Umbilical cord (tissue), 2 donors: ENCODE results near the gene MRPL1. TPM values are rescaled to one million over a fixed set of nuclear protein-coding genes. Genes with fewer than 3 reads are reported as not detected.
"Not testable (repeated sequence)": the region's sequence is repeated elsewhere in the genome, so short reads cannot be mapped to it uniquely, and the experiment has no call there.

Experiments used
- DNase-seq: peaks from one replicate; pipeline ENCODE4 v3.0.0-alpha.2; 2015; ENCODE audit warnings: low spot score
- total RNA-seq: library from RNA; depleted of rRNA; stranded (reverse); fragments of >200 nt; gene quantifications from one replicate; pipeline ENCODE4 v1.2.3, GENCODE V29; 2014; ENCODE audit warnings: low replicate concordance; ENCODE audit not compliant: insufficient read depth

The MRPL1 gene
- total RNA-seq, 1 donor from 2014 or later = 18.8 TPM

- not testable (repeated sequence) for DNase-seq
These were observed 120.4 kb downstream of the MRPL1 start for GRCh38 chr4:77982900-77983540.

GRCh38 chr4:77983612-77984311 is 121.1 kb downstream of the MRPL1 start:
- DNase-seq = not testable (repeated sequence)

GRCh38 chr4:77989968-77990367 is 127.3 kb downstream of the MRPL1 start:
- no peak for DNase-seq

GRCh38 chr4:77990456-77990855 is 127.8 kb downstream of the MRPL1 start:
- DNase-seq = no peak

DNA sequence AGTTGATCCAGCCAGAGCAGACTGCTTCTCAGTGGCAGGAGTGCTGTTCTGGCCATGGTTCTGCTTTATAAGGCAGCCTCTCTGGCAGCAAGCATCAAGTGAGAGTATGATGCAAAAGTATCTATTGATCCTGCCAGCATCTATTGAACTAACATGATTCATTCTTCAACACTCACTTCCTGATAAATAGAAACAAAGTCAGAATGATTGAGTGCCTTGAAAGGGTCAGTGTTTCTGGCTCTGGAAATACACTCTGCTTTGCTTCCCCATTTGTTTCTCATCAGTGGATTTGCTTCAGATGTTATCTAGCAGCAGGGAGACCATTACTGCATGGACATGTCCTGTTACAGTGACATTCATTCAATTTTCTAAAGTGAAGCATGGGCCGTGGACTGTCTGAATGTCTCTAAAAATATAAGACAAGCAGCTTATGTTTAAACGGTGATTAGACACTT is 128.3 kb downstream of the MRPL1 start:
- DNase-seq = no peak

DNA sequence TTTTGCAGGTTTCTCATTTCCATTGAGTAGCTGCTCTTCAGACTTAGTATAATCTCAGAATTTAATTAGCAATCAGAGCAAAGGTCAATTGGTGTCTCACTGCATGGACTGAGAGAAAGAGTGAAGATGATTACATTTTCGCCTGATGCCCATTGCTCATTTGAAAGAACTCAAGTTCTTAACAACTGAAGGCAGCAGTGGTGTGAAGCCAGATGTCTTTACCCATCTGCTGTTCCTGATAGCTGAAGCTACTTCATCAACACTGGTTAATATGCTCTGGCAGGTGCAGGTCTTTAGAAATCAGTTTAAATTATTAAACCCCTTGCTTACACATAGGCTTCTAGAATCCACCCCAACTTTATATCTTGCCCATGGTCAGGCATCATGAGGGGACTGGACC is 130.0 kb downstream of the MRPL1 start:
- no peak for DNase-seq

GRCh38 chr4:77994194-77994721 is 131.6 kb downstream of the MRPL1 start:
- peak; percentile 93 for DNase-seq

GRCh38 chr4:77996076-77996475 is 133.4 kb downstream of the MRPL1 start:
- DNase-seq = no peak

DNA sequence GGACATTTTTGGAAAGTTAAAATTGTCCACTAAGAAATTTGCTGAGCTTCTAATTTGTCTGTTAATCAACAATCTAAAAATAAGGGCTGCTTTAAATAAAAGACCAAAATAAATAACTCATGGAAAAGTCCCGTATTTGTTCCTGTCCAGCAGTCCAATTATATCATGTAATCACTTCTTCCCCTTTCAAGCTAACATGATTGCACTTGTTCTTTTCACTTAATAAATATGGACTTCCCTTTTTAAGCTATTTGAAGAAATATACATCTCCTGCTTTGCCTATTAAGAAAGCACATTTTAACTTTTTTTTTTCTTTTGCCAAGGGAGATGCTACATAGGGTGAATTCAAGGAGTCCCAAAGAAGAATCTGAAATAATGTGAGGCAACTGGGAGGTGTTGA is 138.9 kb downstream of the MRPL1 start:
- no peak for DNase-seq

DNA sequence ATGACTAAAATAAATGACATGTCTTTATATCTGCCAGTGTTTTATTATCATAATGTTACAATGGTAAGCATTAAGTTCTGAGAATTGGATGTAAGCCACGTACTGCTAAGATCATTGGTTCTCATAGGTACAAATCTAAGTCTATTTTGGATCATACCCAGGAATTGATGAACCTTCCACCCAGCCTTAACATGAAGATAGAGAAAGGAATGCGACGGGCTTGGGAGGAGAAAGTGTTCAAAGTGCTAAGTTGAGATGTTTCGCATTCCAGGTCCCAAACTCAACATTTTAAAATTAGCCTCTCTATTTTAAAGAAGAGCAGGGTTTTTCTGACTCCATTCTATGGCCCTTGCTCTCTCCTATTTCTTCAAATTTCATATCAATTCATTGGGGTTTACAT is 139.6 kb downstream of the MRPL1 start:
- no peak for DNase-seq

Other genes with a start within 250 kb of the MRPL1 start
- 46.9 TPM for gene CNOT6L, start 43.5 kb upstream of the MRPL1 start, total RNA-seq
- gene FRAS1, start 194.5 kb downstream of the MRPL1 start, total RNA-seq = 47.7 TPM